Endothelial cell of umbilical vein (primary cell): ENCODE results near the gene SRP14. TPM values are rescaled to one million over a fixed set of nuclear protein-coding genes. Genes with fewer than 3 reads are reported as not detected.
A peak's percentile ranks its signal among the peaks of the same experiment; 100 is the strongest.

Source experiments
- BruUV-seq: library from RNA; stranded (reverse); fragments of 400-500 nt; replicated peaks from 2 replicates; lab custom pipeline; 2021; lab: Mats Ljungman, UMichigan
- CTCF ChIA-PET: fragments of 300-600, 350-600 bp; sonication (Branson Sonifier 250); formaldehyde crosslinking; loops from one replicate; lab custom pipeline; 2021; ENCODE audit warnings: antibody characterized with exemption, inconsistent platforms; lab: Charles Lee
- POLR2A ChIA-PET: fragments of 300-600, 350-600 bp; sonication (Branson Sonifier 250); formaldehyde crosslinking; loops from one replicate; lab custom pipeline; 2021; ENCODE audit warnings: antibody characterized with exemption, inconsistent platforms; lab: Charles Lee
- DNase-seq: peaks from one replicate; pipeline ENCODE4 v3.0.0-alpha.2; 2011; ENCODE audit warnings: low read depth, low spot score
- FAIRE-seq: peaks from 2 replicates; lab custom pipeline; 2011; peaks lifted over from hg19 to GRCh38; lab: Jason Lieb, UNC
- H2AFZ ChIP-seq: 2 replicates; pipeline ENCODE4 v1.6.0; 2012; ENCODE audit warnings: low read depth, low read length, control low read depth, inconsistent platforms
- H3K27ac ChIP-seq: 2 replicates; pipeline ENCODE4 v1.5.1; 2011; ENCODE audit warnings: low read depth, mild to moderate bottlenecking, control low read depth, low read length, moderate library complexity; ENCODE audit not compliant: insufficient read depth
- H3K27me3 ChIP-seq, 2 experiments: 2 replicates each; pipeline versions ENCODE4 v1.6.0 to v1.6.1; 2011; ENCODE audit warnings: low read length in 2 of 2, mixed read lengths in 1 of 2; ENCODE audit not compliant: control insufficient read depth in 2 of 2, insufficient read depth in 2 of 2
- H3K36me3 ChIP-seq, 2 experiments: 2 replicates in 1 of 2; 3 replicates in 1 of 2; pipeline ENCODE4 v1.5.1; 2011; ENCODE audit warnings: low read length in 2 of 2, mild to moderate bottlenecking in 1 of 2, moderate library complexity in 1 of 2; ENCODE audit not compliant: control insufficient read depth in 2 of 2, insufficient read depth in 2 of 2; ENCODE audit errors: extremely low read depth in 1 of 2
- H3K4me1 ChIP-seq: 3 replicates; pipeline ENCODE4 v1.5.1; 2011; ENCODE audit warnings: mild to moderate bottlenecking, low read length; ENCODE audit not compliant: control insufficient read depth, insufficient read depth; ENCODE audit errors: extremely low read depth
- H3K4me2 ChIP-seq: 2 replicates; pipeline ENCODE4 v1.6.1; 2011; ENCODE audit warnings: low read length, control low read depth, mixed read lengths; ENCODE audit not compliant: insufficient read depth
- H3K4me3 ChIP-seq, 3 experiments: fragments of 200-600 bp in 1 of 3; sonication (generic), shearing (Covaris generic) in 1 of 3; replicated peaks in 1 of 3; 2 replicates each; pipeline ENCODE4 v1.5.1; 2011 to 2016; ENCODE audit warnings: control low read depth in 3 of 3, low read length in 3 of 3, mild to moderate bottlenecking in 2 of 3, inconsistent platforms in 1 of 3, low read depth in 1 of 3, moderate library complexity in 1 of 3; ENCODE audit not compliant: insufficient read depth in 1 of 3
- H3K79me2 ChIP-seq: 2 replicates; pipeline ENCODE4 v1.6.0; 2012; ENCODE audit warnings: low read length, inconsistent platforms; ENCODE audit not compliant: control insufficient read depth, insufficient read depth
- H3K9ac ChIP-seq: replicated peaks from 2 replicates; pipeline ENCODE3; 2011; ENCODE audit warnings: low read length, control low read depth; ENCODE audit not compliant: insufficient read depth; ENCODE audit errors: extremely low read depth
- H3K9me1 ChIP-seq: replicated peaks from 3 replicates; pipeline ENCODE4 v1.6.0; 2011; ENCODE audit warnings: mild to moderate bottlenecking, low read length; ENCODE audit not compliant: control insufficient read depth, insufficient read depth; ENCODE audit errors: extremely low read depth
- H3K9me3 ChIP-seq: replicated peaks from 2 replicates; pipeline ENCODE4 v1.5.1; 2012; ENCODE audit warnings: low read length, inconsistent platforms; ENCODE audit not compliant: control insufficient read depth, insufficient read depth
- H4K20me1 ChIP-seq: replicated peaks from 2 replicates; pipeline ENCODE3; 2011; ENCODE audit warnings: mild to moderate bottlenecking, low read length; ENCODE audit not compliant: control insufficient read depth, insufficient read depth; ENCODE audit errors: extremely low read depth
- EZH2 ChIP-seq: IDR thresholded peaks from 2 replicates; pipeline ENCODE4 v1.6.1; 2012; ENCODE audit warnings: borderline replicate concordance, low read depth, mild to moderate bottlenecking, moderate library complexity, low read length, inconsistent platforms; ENCODE audit not compliant: severe bottlenecking
- FOS ChIP-seq: IDR thresholded peaks from 2 replicates; pipeline ENCODE4 v1.6.1; 2011; ENCODE audit warnings: mild to moderate bottlenecking, low read length, moderate library complexity, borderline replicate concordance; ENCODE audit not compliant: insufficient read depth
- GATA2 ChIP-seq: IDR thresholded peaks from 2 replicates; pipeline ENCODE4 v1.7.0; 2011; ENCODE audit warnings: low read depth, mild to moderate bottlenecking, moderate library complexity, mixed read lengths, low read length; ENCODE audit not compliant: insufficient read length, insufficient read depth
- JUN ChIP-seq: IDR thresholded peaks from 2 replicates; pipeline ENCODE4 v1.6.1; 2011; ENCODE audit warnings: borderline replicate concordance, low read depth; ENCODE audit not compliant: insufficient read length, insufficient read depth
- MYC ChIP-seq: IDR thresholded peaks from one replicate; pipeline ENCODE4 v1.6.1; 2011; ENCODE audit warnings: mild to moderate bottlenecking, low read depth, low read length
- POLR2A ChIP-seq: IDR thresholded peaks from 2 replicates; pipeline ENCODE4 v1.6.1; 2012; ENCODE audit warnings: low read depth, mild to moderate bottlenecking, control low read depth, low read length
- POLR2AphosphoS5 ChIP-seq: IDR thresholded peaks from 2 replicates; pipeline ENCODE4 v1.6.1; 2012; ENCODE audit warnings: low read depth, mild to moderate bottlenecking, control low read depth, low read length, moderate library complexity; ENCODE audit not compliant: insufficient read depth
- dilution Hi-C: fragments of 300-500 bp; cut with MboI; formaldehyde crosslinking; loops from one replicate; pipeline ENCODE4 v1.15.0; 2019; ENCODE audit warnings: low sequenced_read_pairs; ENCODE audit not compliant: extremely low pct_ligation_motif_present
- intact Hi-C: fragments of 100-400 bp; cut with micrococcal nuclease; formaldehyde crosslinking; loops from one replicate; pipeline ENCODE4 v1.10.0; 2022
- polyA plus RNA-seq, 4 experiments: library from polyadenylated mRNA; depleted of rRNA in 3 of 4; stranded (reverse) in 3 of 4; unstranded in 1 of 4; fragments of >200 nt; gene quantifications; 2 replicates each; pipeline versions ENCODE4 v1.2.1 to v1.2.3, GENCODE V29; 2011 to 2012; ENCODE audit warnings: missing spikeins in 1 of 4
- total RNA-seq: library from RNA; stranded (reverse); gene quantifications from 2 replicates; pipeline ENCODE4 v1.2.3, GENCODE V29; 2021
- TF ChIP-seq, protein P1 (sequence below), 2 donors: IDR thresholded peaks; 1 replicate in 1 of 2; 2 replicates in 1 of 2; pipeline ENCODE4 v1.5.1; 2011; ENCODE audit warnings: low read length in 2 of 2, mild to moderate bottlenecking in 2 of 2, moderate library complexity in 2 of 2, control low read depth in 1 of 2, inconsistent platforms in 1 of 2, low read depth in 1 of 2; ENCODE audit not compliant: insufficient read depth in 1 of 2; ENCODE audit errors: extremely low read depth in 1 of 2
- TF ChIP-seq, protein P2 (sequence below): IDR thresholded peaks from 2 replicates; pipeline ENCODE4 v1.6.1; 2011; ENCODE audit not compliant: insufficient read depth, insufficient read length

Gene SRP14
- total and polyA plus RNA-seq, 2 donors (not counting 3 experiments of a cell fraction or from before 2014, with no cell fraction given): 220 to 330 TPM

DNA sequence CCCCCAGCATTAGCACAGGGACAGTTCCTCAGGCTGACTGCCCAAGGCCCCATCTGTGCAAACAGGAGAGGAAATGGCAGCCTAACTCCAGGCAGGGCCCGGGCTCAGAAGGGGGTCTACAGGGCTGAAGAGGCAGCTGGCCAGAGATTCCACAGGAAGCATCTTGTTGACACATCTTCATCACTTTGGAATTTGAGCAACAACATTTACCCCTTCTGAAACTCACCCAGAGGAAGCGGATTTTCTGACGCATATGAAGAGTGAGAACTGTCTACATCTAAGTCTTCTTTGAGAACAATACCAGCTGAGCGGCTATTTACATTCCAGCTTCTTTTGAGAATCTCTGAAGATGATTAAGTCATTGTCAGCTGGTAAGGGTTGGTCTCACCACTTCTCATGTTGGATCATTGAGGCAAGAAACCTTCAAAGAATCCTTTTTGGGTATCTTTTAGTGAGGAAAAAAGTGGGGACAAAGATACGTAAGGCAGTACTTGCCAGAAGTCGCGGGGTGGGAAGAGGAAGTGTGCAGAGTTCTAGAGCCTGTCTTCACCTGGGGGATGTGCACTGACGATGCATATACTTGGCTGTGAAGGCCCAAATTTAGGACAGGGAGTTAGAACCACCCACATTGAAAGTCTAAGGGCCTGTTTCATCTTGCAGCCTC lies 25.4 kb upstream of the SRP14 start:
- DNase-seq: peak; percentile 51

DNA sequence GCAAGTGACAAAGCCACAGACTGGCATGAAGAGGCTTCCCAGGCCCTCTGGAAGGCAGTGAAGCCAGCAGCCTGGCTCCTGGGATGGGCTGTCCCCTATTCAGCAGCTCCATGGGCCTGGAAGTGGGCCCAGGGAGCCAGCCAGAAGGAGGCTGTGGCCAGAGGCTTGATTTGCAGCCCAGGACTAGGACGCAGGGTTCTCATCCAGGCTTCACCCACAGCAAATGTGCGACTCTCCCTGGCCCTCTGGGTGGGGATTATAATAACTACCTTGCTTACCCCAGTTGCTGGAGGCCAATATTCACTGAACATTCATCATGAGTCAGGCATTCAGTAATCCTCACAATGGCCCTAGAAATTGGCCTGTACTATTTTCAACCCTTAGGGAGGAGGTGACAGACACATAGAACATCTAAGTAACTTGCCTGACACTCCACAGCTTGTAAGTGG lies 24.6 kb upstream of the SRP14 start:
- ChIA-PET POLR2A (no interaction called here), CTCF (interaction anchor here (1.0 kb wide), 1 partner anchor 17 kb away, joined by 3 read pairs; no protein-coding TSS in a partner anchor)
- H2AFZ ChIP-seq: no peak overlapping the region
- TSS peak; percentile 28 for BruUV-seq
- H4K20me1 ChIP-seq: no peaks in the 10 kb centered on the region
- DNase-seq (no peak), FAIRE-seq (no peak)
- H3K27me3 ChIP-seq: no peaks in the 10 kb centered on the region
- no peaks in the 10 kb centered on the region for H3K79me2 ChIP-seq
- dilution Hi-C loops (no loop called here), intact Hi-C loops (loop anchor here (1.0 kb wide), 1 partner anchor 16 kb away; no protein-coding TSS in a partner anchor)
- peaks cover 17% of the 10 kb centered on the region for H3K4me1 ChIP-seq
- H3K27ac ChIP-seq: peak overlapping the region; percentile 67
- no peak overlapping the region for H3K4me2 ChIP-seq
- no peaks in the 10 kb centered on the region for H3K9me3 ChIP-seq
- H3K9me1 ChIP-seq: no peaks in the 10 kb centered on the region
- no peak for TF ChIP-seq JUN
- TF ChIP-seq EZH2: no peak
- TF ChIP-seq, protein P1, sequence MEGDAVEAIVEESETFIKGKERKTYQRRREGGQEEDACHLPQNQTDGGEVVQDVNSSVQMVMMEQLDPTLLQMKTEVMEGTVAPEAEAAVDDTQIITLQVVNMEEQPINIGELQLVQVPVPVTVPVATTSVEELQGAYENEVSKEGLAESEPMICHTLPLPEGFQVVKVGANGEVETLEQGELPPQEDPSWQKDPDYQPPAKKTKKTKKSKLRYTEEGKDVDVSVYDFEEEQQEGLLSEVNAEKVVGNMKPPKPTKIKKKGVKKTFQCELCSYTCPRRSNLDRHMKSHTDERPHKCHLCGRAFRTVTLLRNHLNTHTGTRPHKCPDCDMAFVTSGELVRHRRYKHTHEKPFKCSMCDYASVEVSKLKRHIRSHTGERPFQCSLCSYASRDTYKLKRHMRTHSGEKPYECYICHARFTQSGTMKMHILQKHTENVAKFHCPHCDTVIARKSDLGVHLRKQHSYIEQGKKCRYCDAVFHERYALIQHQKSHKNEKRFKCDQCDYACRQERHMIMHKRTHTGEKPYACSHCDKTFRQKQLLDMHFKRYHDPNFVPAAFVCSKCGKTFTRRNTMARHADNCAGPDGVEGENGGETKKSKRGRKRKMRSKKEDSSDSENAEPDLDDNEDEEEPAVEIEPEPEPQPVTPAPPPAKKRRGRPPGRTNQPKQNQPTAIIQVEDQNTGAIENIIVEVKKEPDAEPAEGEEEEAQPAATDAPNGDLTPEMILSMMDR (IDR thresholded peaks at IDR 0.05; ENCODE audit: extremely low read depth in 1 of 2, insufficient read depth in 1 of 2, low read depth in 1 of 2, low read length in 2 of 2): no peak
- TF ChIP-seq, protein P2, sequence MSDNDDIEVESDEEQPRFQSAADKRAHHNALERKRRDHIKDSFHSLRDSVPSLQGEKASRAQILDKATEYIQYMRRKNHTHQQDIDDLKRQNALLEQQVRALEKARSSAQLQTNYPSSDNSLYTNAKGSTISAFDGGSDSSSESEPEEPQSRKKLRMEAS: no peak
- TF ChIP-seq FOS: no peak
- TF ChIP-seq POLR2A: no peak
- no peak for TF ChIP-seq MYC
- no peak for TF ChIP-seq POLR2AphosphoS5
- no peak for TF ChIP-seq GATA2
- H3K4me3 ChIP-seq: no peak overlapping the region
- no peaks in the 10 kb centered on the region for H3K36me3 ChIP-seq
- H3K9ac ChIP-seq: no peak overlapping the region

More for the DNA sequence above, 25.4 kb upstream of the SRP14 start:
- no peaks in the 10 kb centered on the region for H3K9me1 ChIP-seq
- no peaks in the 10 kb centered on the region for H3K36me3 ChIP-seq
- peak overlapping the region; percentile 77 for H3K27ac ChIP-seq
- H3K4me1 ChIP-seq: peaks cover 22% of the 10 kb centered on the region
- intact Hi-C loops (loop anchor here (1.0 kb wide), 1 partner anchor 17 kb away; no protein-coding TSS in a partner anchor), dilution Hi-C loops (no loop called here)
- BruUV-seq: no TSS peak
- ChIA-PET CTCF (interaction anchor here (0.7 to 1.0 kb wide), 3 partner anchors 17 to 42 kb away, joined by 3 read pairs; no protein-coding TSS in a partner anchor), POLR2A (no interaction called here)
- FAIRE-seq: peak; percentile 76
- no peaks in the 10 kb centered on the region for H4K20me1 ChIP-seq
- peak overlapping the region; percentile 12 for H3K9ac ChIP-seq
- no peak overlapping the region for H3K4me3 ChIP-seq
- no peaks in the 10 kb centered on the region for H3K79me2 ChIP-seq
- peak overlapping the region; percentile 27 for H3K4me2 ChIP-seq
- no peaks in the 10 kb centered on the region for H3K9me3 ChIP-seq
- H2AFZ ChIP-seq: no peak overlapping the region
- H3K27me3 ChIP-seq: no peaks in the 10 kb centered on the region
- TF ChIP-seq JUN: peak; percentile 49
- TF ChIP-seq FOS: no peak
